Stimulated activated CD4-positive, alpha-beta T cell treated with anti-CD3 and anti-CD28 coated beads, TNF-alpha, amount 100 ng/mL, for 24 hours (primary cell): ENCODE results near the gene CACNA1S.

Experiments
- DNase-seq, 3 experiments: peaks; one replicate each; pipeline ENCODE4 v3.0.0-alpha.2; 2020; ENCODE audit warnings: low read depth in 3 of 3

The CACNA1S gene

GRCh38 chr1:201112173-201112731 is at the start of gene CACNA1S:
TSS of gene CACNA1S (minus strand) at chr1:201112426. CDS start at chr1:201112339, 87 bp downstream.
- DNase-seq, result no peak

- DNase-seq, result no peak
These were observed 45.7 kb upstream of the CACNA1S start for GRCh38 chr1:201157949-201158348.

GRCh38 chr1:201156819-201157218 is 44.6 kb upstream of the CACNA1S start:
- no peak for DNase-seq

GRCh38 chr1:201156346-201156745 is 44.1 kb upstream of the CACNA1S start:
- DNase-seq, result no peak

GRCh38 chr1:201155354-201155753 is 43.1 kb upstream of the CACNA1S start:
- DNase-seq, result no peak

GRCh38 chr1:201154389-201155165 is 42.4 kb upstream of the CACNA1S start, which contains the start of gene TMEM9:
TSS of gene TMEM9 (minus strand) at chr1:201154474. CDS start at chr1:201153923, 551 bp downstream.
- DNase-seq, result peak; percentile 96 to 98 (median 98)

- no peak for DNase-seq
These were observed 41.5 kb upstream of the CACNA1S start for GRCh38 chr1:201153474-201154388.

GRCh38 chr1:201149400-201149799 is 37.2 kb upstream of the CACNA1S start:
- DNase-seq, result no peak

GRCh38 chr1:201147396-201148015 is 35.3 kb upstream of the CACNA1S start:
- DNase-seq, result no peak

- DNase-seq, result no peak
These were observed 34.6 kb upstream of the CACNA1S start for GRCh38 chr1:201146626-201147390.

GRCh38 chr1:201145816-201146215 is 33.6 kb upstream of the CACNA1S start:
- DNase-seq, result no peak

GRCh38 chr1:201145132-201145531 is 32.9 kb upstream of the CACNA1S start:
- no peak for DNase-seq

GRCh38 chr1:201144701-201145100 is 32.5 kb upstream of the CACNA1S start:
- no peak for DNase-seq

- DNase-seq, result no peak
These were observed 31.8 kb upstream of the CACNA1S start for GRCh38 chr1:201143726-201144635.

GRCh38 chr1:201142849-201143725 is 30.9 kb upstream of the CACNA1S start:
- DNase-seq, result no peak

- DNase-seq, result no peak
These were observed 30.0 kb upstream of the CACNA1S start for GRCh38 chr1:201142011-201142848.

- no peak for DNase-seq
These were observed 29.2 kb upstream of the CACNA1S start for GRCh38 chr1:201141418-201141817.

- DNase-seq, result no peak
These were observed 28.7 kb upstream of the CACNA1S start for GRCh38 chr1:201140941-201141260.
